Skin of body (tissue), 2 donors: ENCODE data around the gene NEBL. TPM values are rescaled to one million over a fixed set of nuclear protein-coding genes. Genes with fewer than 3 reads are reported as not detected.
A peak's percentile ranks its signal among the peaks of the same experiment; 100 is the strongest.
"Not testable (repeated sequence)": the region's sequence is repeated elsewhere in the genome, so short reads cannot be mapped to it uniquely, and the experiment has no call there.

Experiments
- DNase-seq: peaks from one replicate; lab custom pipeline; 2025; lab: John Stamatoyannopoulos, UW
- total RNA-seq: library from RNA; depleted of rRNA; stranded (reverse); fragments of >200 nt; gene quantifications from one replicate; pipeline ENCODE4 v1.2.3, GENCODE V29; 2014

The NEBL gene
- 29.3 TPM for total RNA-seq

- DNase-seq, result no peak
These were observed at the start of gene NEBL for GRCh38 chr10:20897146-20897825. TSS of gene NEBL (minus strand) at chr10:20897311. CDS start at chr10:20897205, 106 bp downstream.

- no peak for DNase-seq
These were observed 48.6 kb upstream of the NEBL start for GRCh38 chr10:20945546-20946332.

GRCh38 chr10:20944789-20945502 is 47.8 kb upstream of the NEBL start:
- no peak for DNase-seq

- DNase-seq, result not testable (repeated sequence)
These were observed 42.3 kb upstream of the NEBL start for GRCh38 chr10:20939414-20939813.

GRCh38 chr10:20936396-20936795 is 39.3 kb upstream of the NEBL start:
- DNase-seq, result peak; percentile 9

- no peak for DNase-seq
These were observed 38.8 kb upstream of the NEBL start for GRCh38 chr10:20935931-20936330.

GRCh38 chr10:20935301-20935700 is 38.2 kb upstream of the NEBL start:
- DNase-seq, result no peak

GRCh38 chr10:20933705-20934104 is 36.6 kb upstream of the NEBL start:
- no peak for DNase-seq

- no peak for DNase-seq
These were observed 35.6 kb upstream of the NEBL start for GRCh38 chr10:20932606-20933126.

GRCh38 chr10:20931156-20931795 is 34.2 kb upstream of the NEBL start:
- peak; percentile 34 for DNase-seq

- DNase-seq, result no peak
These were observed 30.3 kb upstream of the NEBL start for GRCh38 chr10:20927456-20927855.

- DNase-seq, result no peak
These were observed 25.3 kb upstream of the NEBL start for GRCh38 chr10:20922451-20922850.

GRCh38 chr10:20922033-20922432 is 24.9 kb upstream of the NEBL start:
- DNase-seq, result no peak

GRCh38 chr10:20920061-20920460 is 22.9 kb upstream of the NEBL start:
- DNase-seq, result peak; percentile 46

- DNase-seq, result no peak
These were observed 22.4 kb upstream of the NEBL start for GRCh38 chr10:20919481-20919880.

- no peak for DNase-seq
These were observed 19.9 kb upstream of the NEBL start for GRCh38 chr10:20916976-20917375.

- DNase-seq, result no peak
These were observed 15.9 kb upstream of the NEBL start for GRCh38 chr10:20912969-20913368.

GRCh38 chr10:20911626-20912025 is 14.5 kb upstream of the NEBL start:
- peak; percentile 22 for DNase-seq

- no peak for DNase-seq
These were observed 12.7 kb upstream of the NEBL start for GRCh38 chr10:20909801-20910200.

- DNase-seq, result no peak
These were observed 11.3 kb upstream of the NEBL start for GRCh38 chr10:20908391-20908790.

- DNase-seq, result no peak
These were observed 6.7 kb upstream of the NEBL start for GRCh38 chr10:20903635-20904390.
